Stimulated activated CD8-positive, alpha-beta memory T cell treated with anti-CD3 and anti-CD28 coated beads, Interleukin-7, amount 100 ng/mL, for 24 hours (primary cell): ENCODE measurements around the gene PPP1R12B.
"Not testable (repeated sequence)": the region's sequence is repeated elsewhere in the genome, so short reads cannot be mapped to it uniquely, and the experiment has no call there.

Experiments used
- DNase-seq: peaks from one replicate; pipeline ENCODE4 v3.0.0-alpha.2; 2020; ENCODE audit warnings: low read depth

The PPP1R12B gene

GRCh38 chr1:202584707-202585589 is 236.4 kb downstream of the PPP1R12B start:
- no peak for DNase-seq

- DNase-seq: no peak
These were observed 237.1 kb downstream of the PPP1R12B start for GRCh38 chr1:202585590-202585933.

- DNase-seq: no peak
These were observed 237.7 kb downstream of the PPP1R12B start for GRCh38 chr1:202586018-202586821.

GRCh38 chr1:202586871-202587270 is 238.4 kb downstream of the PPP1R12B start:
- no peak for DNase-seq

GRCh38 chr1:202587859-202588485 is 239.5 kb downstream of the PPP1R12B start:
- DNase-seq: no peak

- DNase-seq: no peak
These were observed 240.1 kb downstream of the PPP1R12B start for GRCh38 chr1:202588503-202589189.

- no peak for DNase-seq
These were observed 240.9 kb downstream of the PPP1R12B start for GRCh38 chr1:202589190-202589930.

GRCh38 chr1:202590126-202590525 is 241.6 kb downstream of the PPP1R12B start:
- no peak for DNase-seq

GRCh38 chr1:202590975-202591411 is 242.5 kb downstream of the PPP1R12B start:
- DNase-seq: no peak

GRCh38 chr1:202591515-202591914 is 243.0 kb downstream of the PPP1R12B start:
- no peak for DNase-seq

GRCh38 chr1:202592146-202592545 is 243.6 kb downstream of the PPP1R12B start:
- DNase-seq: no peak

GRCh38 chr1:202593845-202594244 is 245.3 kb downstream of the PPP1R12B start:
- DNase-seq: no peak

- DNase-seq: no peak
These were observed 248.1 kb downstream of the PPP1R12B start for GRCh38 chr1:202596638-202597037.

GRCh38 chr1:202597090-202597761 is 248.7 kb downstream of the PPP1R12B start:
- no peak for DNase-seq

GRCh38 chr1:202599669-202600431 is 251.4 kb downstream of the PPP1R12B start:
- no peak for DNase-seq

- no peak for DNase-seq
These were observed 252.0 kb downstream of the PPP1R12B start for GRCh38 chr1:202600432-202601041.

- DNase-seq: no peak
These were observed 254.9 kb downstream of the PPP1R12B start for GRCh38 chr1:202603435-202603834.

GRCh38 chr1:202605515-202605914 is 257.0 kb downstream of the PPP1R12B start:
- DNase-seq: no peak

GRCh38 chr1:202612036-202612435 is 263.5 kb downstream of the PPP1R12B start:
- not testable (repeated sequence) for DNase-seq
